DMS53 treated with DMSO at 0.1 percent for 48 hours (cell line): ENCODE data around the gene ANO2.

Source experiments
- DNase-seq: peaks from one replicate; lab custom pipeline; 2025; ENCODE audit not compliant: unreplicated experiment; lab: John Stamatoyannopoulos, UW

The ANO2 gene

GRCh38 chr12:5586201-5586600 lies 358.9 kb downstream of the ANO2 start:
- peak; percentile 100 for DNase-seq

GRCh38 chr12:5585178-5585577 lies 359.9 kb downstream of the ANO2 start:
- no peak for DNase-seq

GRCh38 chr12:5584412-5585175 lies 360.5 kb downstream of the ANO2 start:
- DNase-seq: no peak

GRCh38 chr12:5582541-5582940 lies 362.5 kb downstream of the ANO2 start:
- no peak for DNase-seq

- no peak for DNase-seq
Observed at GRCh38 chr12:5582018-5582417, 363.0 kb downstream of the ANO2 start.

GRCh38 chr12:5581616-5582015 lies 363.4 kb downstream of the ANO2 start:
- no peak for DNase-seq

GRCh38 chr12:5581019-5581418 lies 364.0 kb downstream of the ANO2 start:
- no peak for DNase-seq

GRCh38 chr12:5578775-5579174 lies 366.3 kb downstream of the ANO2 start:
- DNase-seq: no peak

GRCh38 chr12:5577741-5578140 lies 367.3 kb downstream of the ANO2 start:
- no peak for DNase-seq

- DNase-seq: no peak
Observed at GRCh38 chr12:5577211-5577612, 367.8 kb downstream of the ANO2 start.

- DNase-seq: no peak
Observed at GRCh38 chr12:5575987-5576386, 369.1 kb downstream of the ANO2 start.

GRCh38 chr12:5575232-5575631 lies 369.8 kb downstream of the ANO2 start:
- DNase-seq: no peak

- DNase-seq: no peak
Observed at GRCh38 chr12:5573390-5573789, 371.7 kb downstream of the ANO2 start.

GRCh38 chr12:5571115-5571514 lies 373.9 kb downstream of the ANO2 start:
- DNase-seq: no peak

- no peak for DNase-seq
Observed at GRCh38 chr12:5570416-5570815, 374.6 kb downstream of the ANO2 start.

- no peak for DNase-seq
Observed at GRCh38 chr12:5568325-5568981, 376.6 kb downstream of the ANO2 start.

- DNase-seq: no peak
Observed at GRCh38 chr12:5567016-5567725, 377.9 kb downstream of the ANO2 start.

- DNase-seq: no peak
Observed at GRCh38 chr12:5565933-5566599, 379.0 kb downstream of the ANO2 start.

GRCh38 chr12:5562581-5562980 lies 382.5 kb downstream of the ANO2 start:
- DNase-seq: no peak

GRCh38 chr12:5561846-5562245 lies 383.2 kb downstream of the ANO2 start:
- no peak for DNase-seq

- no peak for DNase-seq
Observed at GRCh38 chr12:5561057-5561456, 384.0 kb downstream of the ANO2 start.

GRCh38 chr12:5560265-5560664 lies 384.8 kb downstream of the ANO2 start:
- DNase-seq: no peak
